Measurements from ENCODE around the gene NCKAP5.

DNA sequence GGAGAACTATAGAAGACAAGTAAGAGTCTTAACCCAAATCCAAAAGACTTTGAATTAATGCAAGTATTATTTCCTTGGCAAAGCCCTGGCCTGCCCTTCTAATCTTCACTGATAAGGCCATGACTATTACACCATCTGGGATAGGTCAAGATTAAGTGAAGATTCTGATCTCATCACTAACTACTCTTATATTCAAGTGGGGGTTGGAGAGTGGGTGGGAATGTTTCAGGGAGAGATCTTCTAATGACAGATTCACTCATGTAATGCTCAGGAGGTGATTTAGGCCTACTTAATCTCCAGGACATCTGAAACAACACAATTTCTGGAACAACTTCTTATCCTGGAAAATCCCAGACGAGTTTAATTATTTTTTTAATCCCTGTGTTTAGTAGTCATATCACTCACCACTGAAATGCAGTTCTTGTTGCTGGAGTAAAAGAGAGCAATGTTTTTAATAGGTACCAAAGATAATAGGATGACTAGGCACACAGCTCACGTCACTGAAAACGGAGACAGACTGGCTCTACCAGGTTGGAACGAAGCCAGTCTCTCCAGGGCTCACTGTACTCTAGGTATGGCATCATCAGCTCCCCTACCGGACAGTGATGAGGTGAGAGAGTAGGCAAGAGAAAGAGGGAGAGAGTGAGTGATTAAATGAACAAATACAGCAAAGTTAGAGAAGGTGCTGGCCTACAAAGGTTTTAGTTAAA, 133.1 kb downstream of the NCKAP5 start:
- no peak for TF ChIP-seq GABPB1 (CRISPR knock-in tag; IDR thresholded peaks at IDR 0.05)
- no peak for TF ChIP-seq POLR2AphosphoS5 (IDR thresholded peaks at IDR 0.05; ENCODE audit: control insufficient read depth, insufficient read depth, low read depth, low read length)

Data from K562 (cell line).